Gastrocnemius medialis (tissue), 4 donors: ENCODE results near the gene MED13. TPM values are rescaled to one million over a fixed set of nuclear protein-coding genes. Genes with fewer than 3 reads are reported as not detected.

ENCODE experiments used
- ATAC-seq, 2 donors: fragments of 150-250 bp; one replicate each; pipeline ENCODE4 v1.9.1; 2016
- DNase-seq, 2 donors: peaks; one replicate each; pipeline ENCODE4 v3.0.0-alpha.2; 2019
- H3K27ac ChIP-seq, 4 donors: fragments of 200-600 bp; sonication (generic); 1 replicate in 1 of 4; 2 replicates in 3 of 4; pipeline ENCODE4 v1.5.1; 2016 to 2018; ENCODE audit warnings: mild to moderate bottlenecking in 2 of 4, moderate library complexity in 1 of 4
- H3K27me3 ChIP-seq, 3 donors: fragments of 200-600 bp; sonication (generic) in 2 of 3; 1 replicate in 1 of 3; 2 replicates in 2 of 3; pipeline versions ENCODE4 v1.5.1 to v1.6.0; 2016 to 2019; ENCODE audit warnings: mild to moderate bottlenecking in 1 of 3, moderate library complexity in 1 of 3
- H3K36me3 ChIP-seq, 2 donors: fragments of 200-600 bp; sonication (generic) in 1 of 2; one replicate each; pipeline ENCODE4 v1.5.1; 2017 to 2018
- H3K4me1 ChIP-seq, 2 donors: fragments of 200-600 bp; sonication (generic) in 1 of 2; one replicate each; pipeline ENCODE4 v1.5.1; 2016 to 2017; ENCODE audit warnings: mild to moderate bottlenecking in 2 of 2
- H3K4me3 ChIP-seq, 4 donors: fragments of 200-600 bp; sonication (generic) in 3 of 4; 1 replicate in 1 of 4; 2 replicates in 3 of 4; pipeline ENCODE4 v1.5.1; 2016 to 2019; ENCODE audit warnings: mild to moderate bottlenecking in 2 of 4
- H3K9me3 ChIP-seq, 3 donors: fragments of 200-600 bp; sonication (generic) in 2 of 3; 1 replicate in 1 of 3; 2 replicates in 2 of 3; pipeline ENCODE4 v1.5.1; 2016 to 2019
- CTCF ChIP-seq, 5 experiments: fragments of 450-650 bp in 3 of 5; fragments of 200-600 bp in 2 of 5; sonication (generic) in 2 of 5; IDR thresholded peaks in 4 of 5; conservative IDR thresholded peaks in 1 of 5; 1 replicate in 4 of 5; 2 replicates in 1 of 5; pipeline ENCODE4 v1.5.1; 2016 to 2019; ENCODE audit warnings: antibody characterized with exemption in 5 of 5, mild to moderate bottlenecking in 3 of 5, moderate library complexity in 3 of 5
- POLR2A ChIP-seq, 2 donors: fragments of 450-650 bp; IDR thresholded peaks; one replicate each; pipeline ENCODE4 v1.6.1; 2017; ENCODE audit warnings: antibody characterized with exemption in 2 of 2, mild to moderate bottlenecking in 2 of 2, moderate library complexity in 2 of 2
- in situ Hi-C, 4 donors: fragments of 200-750 bp; cut with MboI; loops; one replicate each; pipeline versions ENCODE4 v1.15.0 to v1.8.0; 2017; ENCODE audit warnings: low sequenced_read_pairs in 4 of 4
- intact Hi-C: fragments of 100-400 bp; cut with DNase I; formaldehyde crosslinking; loops from one replicate; pipeline ENCODE4 v1.15.1; 2023; ENCODE audit warnings: low total_unique reads
- total RNA-seq, 4 donors: library from RNA; depleted of rRNA; stranded (reverse); fragments of >200 nt; gene quantifications; one replicate each; pipeline versions ENCODE4 v1.1.0 to v1.2.3, GENCODE V29; 2016

MED13 gene
- total RNA-seq, 4 donors from 2014 or later = 54.9 to 142 (median 67.8) TPM

- Histone ChIP-seq H3K36me3 (no peaks in the 10 kb centered on the region), H3K4me1 (no peaks in the 10 kb centered on the region), H3K4me3 (no peak overlapping the region), H3K27me3 (no peaks in the 10 kb centered on the region), H3K27ac (no peak overlapping the region), H3K9me3 (no peaks in the 10 kb centered on the region)
- TF ChIP-seq POLR2A (IDR thresholded peaks at IDR 0.05) (no peak), CTCF (IDR thresholded peaks at IDR 0.05 in 4 of 5, conservative IDR thresholded peaks at IDR 0.05 in 1 of 5) (no peak)
- ATAC-seq (no peak), DNase-seq (no peak)
- in situ Hi-C loops (no loop called here), intact Hi-C loops (no loop called here)
Observed at GRCh38 chr17:62084585-62084984, 19.5 kb upstream of the MED13 start.

DNA sequence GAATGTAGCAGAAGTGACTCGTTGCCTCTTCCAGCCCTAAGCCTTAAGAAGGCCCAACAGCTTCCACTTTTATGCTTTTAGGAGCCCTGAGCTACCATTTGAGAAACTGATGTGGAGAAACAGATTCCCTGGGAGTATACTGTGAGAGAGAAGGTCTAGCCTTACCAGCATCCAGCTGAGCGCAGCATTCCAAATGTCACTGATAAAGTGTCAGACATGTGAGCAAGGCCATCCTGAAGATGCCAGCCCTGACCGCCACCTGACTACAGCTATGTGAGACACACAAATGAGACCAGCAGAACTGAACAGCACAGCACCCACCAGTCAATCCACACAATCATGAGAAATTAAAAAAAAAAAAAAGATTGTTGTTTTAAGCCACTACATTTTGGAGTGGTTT lies 18.6 kb upstream of the MED13 start:
- ATAC-seq = no peak
- in situ Hi-C loops = no loop called here
- H3K9me3 ChIP-seq = no peaks in the 10 kb centered on the region
- no peak for DNase-seq
- H3K36me3 ChIP-seq = no peaks in the 10 kb centered on the region
- intact Hi-C loops = no loop called here
- no peaks in the 10 kb centered on the region for H3K4me1 ChIP-seq
- no peak overlapping the region for H3K27ac ChIP-seq
- H3K27me3 ChIP-seq = peaks cover 0 to 3% (median 0%) of the 10 kb centered on the region in 3 donors
- TF ChIP-seq CTCF (IDR thresholded peaks at IDR 0.05 in 4 of 5, conservative IDR thresholded peaks at IDR 0.05 in 1 of 5) = no peak
- TF ChIP-seq POLR2A (IDR thresholded peaks at IDR 0.05) = no peak
- H3K4me3 ChIP-seq = no peak overlapping the region

DNA sequence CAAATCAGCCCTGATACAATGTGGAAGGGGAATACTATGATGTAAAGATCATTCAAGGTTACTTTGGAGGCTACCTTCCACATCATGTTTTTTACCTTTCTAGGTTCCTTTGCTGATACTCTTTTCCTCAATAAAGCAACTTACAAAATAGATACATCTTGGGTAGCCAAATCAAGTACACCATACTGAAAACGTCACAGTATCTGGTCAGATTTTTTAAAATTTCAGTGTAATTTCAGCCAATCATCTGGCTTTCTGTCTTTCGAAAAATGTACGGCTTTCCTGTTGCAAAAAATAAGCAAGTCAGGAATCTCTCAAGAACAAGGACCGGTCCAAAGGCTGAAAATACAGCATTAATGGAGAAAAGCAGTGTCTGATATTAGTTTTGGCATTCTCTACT lies 15.6 kb upstream of the MED13 start:
- intact Hi-C loops = no loop called here
- no peak for ATAC-seq

DNA sequence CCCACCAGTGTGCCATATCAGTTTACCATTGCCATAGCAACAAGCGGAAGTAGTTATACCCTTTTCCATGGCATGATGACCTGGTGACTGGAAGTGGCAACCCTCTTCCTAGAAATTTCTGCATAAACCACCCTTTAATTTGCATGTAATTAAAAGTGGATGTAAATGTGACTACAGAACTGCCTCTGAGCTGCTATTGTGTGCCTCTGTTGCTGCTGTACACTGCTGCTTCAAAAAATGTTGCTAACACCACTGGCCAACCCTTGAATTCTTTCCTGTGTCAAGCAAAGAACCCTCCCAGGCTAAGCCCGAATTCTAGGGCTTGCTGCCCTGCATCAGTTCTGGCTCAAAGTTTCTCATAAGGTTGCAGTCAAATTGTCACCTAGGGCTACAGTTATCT lies 12.9 kb upstream of the MED13 start:
- Histone ChIP-seq H3K4me3 (no peak overlapping the region), H3K27ac (no peak overlapping the region), H3K4me1 (no peaks in the 10 kb centered on the region), H3K27me3 (peaks cover 0 to 3% (median 0%) of the 10 kb centered on the region in 3 donors), H3K9me3 (no peaks in the 10 kb centered on the region), H3K36me3 (no peaks in the 10 kb centered on the region)
- DNase-seq (no peak), ATAC-seq (no peak)
- in situ Hi-C loops (no loop called here), intact Hi-C loops (no loop called here)
- TF ChIP-seq POLR2A (IDR thresholded peaks at IDR 0.05) (no peak), CTCF (IDR thresholded peaks at IDR 0.05 in 4 of 5, conservative IDR thresholded peaks at IDR 0.05 in 1 of 5) (no peak)

More for the DNA sequence above, 15.6 kb upstream of the MED13 start:
- H3K4me1 ChIP-seq = no peaks in the 10 kb centered on the region
- in situ Hi-C loops = no loop called here
- no peak overlapping the region for H3K4me3 ChIP-seq
- TF ChIP-seq POLR2A (IDR thresholded peaks at IDR 0.05) (no peak), CTCF (IDR thresholded peaks at IDR 0.05 in 4 of 5, conservative IDR thresholded peaks at IDR 0.05 in 1 of 5) (no peak)
- H3K9me3 ChIP-seq = no peaks in the 10 kb centered on the region
- H3K27me3 ChIP-seq = peaks cover 0 to 3% (median 0%) of the 10 kb centered on the region in 3 donors
- no peak overlapping the region for H3K27ac ChIP-seq
- DNase-seq = no peak
- no peaks in the 10 kb centered on the region for H3K36me3 ChIP-seq
